Type B pancreatic cell (in vitro differentiated cells): ENCODE results near the gene PON2. TPM values are rescaled to one million over a fixed set of nuclear protein-coding genes. Genes with fewer than 3 reads are reported as not detected.

Experiments
- DNase-seq: peaks from one replicate; pipeline ENCODE4 v3.0.0; 2021; ENCODE audit warnings: mixed read lengths; ENCODE audit not compliant: unreplicated experiment; ENCODE audit errors: extremely low spot score
- H3K27ac Mint-ChIP-seq: 2 replicates; pipeline ENCODE4 v1.8.0; 2021; ENCODE audit warnings: mild to moderate bottlenecking, mixed read lengths
- H3K27me3 Mint-ChIP-seq: 2 replicates; pipeline ENCODE4 v1.8.0; 2021; ENCODE audit warnings: mixed read lengths
- H3K36me3 Mint-ChIP-seq: 2 replicates; pipeline ENCODE4 v1.8.0; 2021; ENCODE audit warnings: mixed read lengths
- H3K4me1 Mint-ChIP-seq: one replicate; pipeline ENCODE4 v1.8.0; 2021; ENCODE audit warnings: mixed read lengths; ENCODE audit not compliant: unreplicated experiment
- H3K4me3 Mint-ChIP-seq: 2 replicates; pipeline ENCODE4 v1.8.0; 2021; ENCODE audit warnings: mild to moderate bottlenecking, mixed read lengths
- H3K9me3 Mint-ChIP-seq: 2 replicates; pipeline ENCODE4 v1.8.0; 2021; ENCODE audit warnings: mixed read lengths
- total RNA-seq: library from RNA; stranded (reverse); gene quantifications from 2 replicates; pipeline ENCODE4 v1.2.1, GENCODE V29; 2021; ENCODE audit warnings: low replicate concordance
- TF ChIP-seq, protein P1 (sequence below): fragments of 200-600 bp; sonication (generic); conservative IDR thresholded peaks from 2 replicates; pipeline ENCODE4 v1.5.0; 2021; ENCODE audit warnings: antibody characterized with exemption, mild to moderate bottlenecking

The PON2 gene
- total RNA-seq, 1 donor from 2014 or later: 79.2 TPM

DNA sequence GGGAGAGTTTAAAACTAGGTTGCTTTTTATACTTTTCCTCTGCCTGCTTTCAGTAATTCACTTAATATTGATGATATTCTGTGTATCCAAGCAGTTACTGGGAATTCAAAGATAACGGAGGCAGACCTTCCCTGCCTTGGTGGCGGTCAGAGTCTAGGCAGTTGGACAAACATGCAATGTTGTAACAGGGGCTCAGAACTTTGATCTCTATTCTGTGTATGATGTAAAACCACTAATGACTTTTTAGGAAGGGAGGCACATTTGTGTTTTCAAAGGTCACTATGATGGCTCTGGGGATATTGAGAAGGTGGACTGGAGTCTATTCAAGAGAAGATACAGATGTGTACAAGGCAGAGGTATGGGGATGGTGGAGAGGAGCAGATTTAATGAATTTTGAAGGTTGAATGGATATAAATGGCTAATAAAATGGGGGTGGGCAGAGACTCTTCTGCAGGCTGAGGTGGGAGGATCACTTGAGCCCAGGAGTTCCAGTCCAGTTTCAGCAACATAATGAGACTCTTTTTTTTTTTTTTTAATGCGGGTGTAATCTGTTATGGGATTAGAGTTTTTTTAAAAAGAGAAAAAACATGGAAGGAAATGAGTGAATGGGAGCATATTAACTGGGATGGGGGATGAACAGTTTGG lies 5.7 kb upstream of the PON2 start:
- H3K4me1 Mint-ChIP-seq: peaks cover 20% of the 10 kb centered on the region
- no peak for DNase-seq
- TF ChIP-seq, protein P1, sequence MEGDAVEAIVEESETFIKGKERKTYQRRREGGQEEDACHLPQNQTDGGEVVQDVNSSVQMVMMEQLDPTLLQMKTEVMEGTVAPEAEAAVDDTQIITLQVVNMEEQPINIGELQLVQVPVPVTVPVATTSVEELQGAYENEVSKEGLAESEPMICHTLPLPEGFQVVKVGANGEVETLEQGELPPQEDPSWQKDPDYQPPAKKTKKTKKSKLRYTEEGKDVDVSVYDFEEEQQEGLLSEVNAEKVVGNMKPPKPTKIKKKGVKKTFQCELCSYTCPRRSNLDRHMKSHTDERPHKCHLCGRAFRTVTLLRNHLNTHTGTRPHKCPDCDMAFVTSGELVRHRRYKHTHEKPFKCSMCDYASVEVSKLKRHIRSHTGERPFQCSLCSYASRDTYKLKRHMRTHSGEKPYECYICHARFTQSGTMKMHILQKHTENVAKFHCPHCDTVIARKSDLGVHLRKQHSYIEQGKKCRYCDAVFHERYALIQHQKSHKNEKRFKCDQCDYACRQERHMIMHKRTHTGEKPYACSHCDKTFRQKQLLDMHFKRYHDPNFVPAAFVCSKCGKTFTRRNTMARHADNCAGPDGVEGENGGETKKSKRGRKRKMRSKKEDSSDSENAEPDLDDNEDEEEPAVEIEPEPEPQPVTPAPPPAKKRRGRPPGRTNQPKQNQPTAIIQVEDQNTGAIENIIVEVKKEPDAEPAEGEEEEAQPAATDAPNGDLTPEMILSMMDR: no peak
- no peaks in the 10 kb centered on the region for H3K36me3 Mint-ChIP-seq
- peak overlapping the region; percentile 58 for H3K27ac Mint-ChIP-seq
- peak overlapping the region; percentile 25 for H3K4me3 Mint-ChIP-seq
- no peaks in the 10 kb centered on the region for H3K27me3 Mint-ChIP-seq
- no peaks in the 10 kb centered on the region for H3K9me3 Mint-ChIP-seq

DNA sequence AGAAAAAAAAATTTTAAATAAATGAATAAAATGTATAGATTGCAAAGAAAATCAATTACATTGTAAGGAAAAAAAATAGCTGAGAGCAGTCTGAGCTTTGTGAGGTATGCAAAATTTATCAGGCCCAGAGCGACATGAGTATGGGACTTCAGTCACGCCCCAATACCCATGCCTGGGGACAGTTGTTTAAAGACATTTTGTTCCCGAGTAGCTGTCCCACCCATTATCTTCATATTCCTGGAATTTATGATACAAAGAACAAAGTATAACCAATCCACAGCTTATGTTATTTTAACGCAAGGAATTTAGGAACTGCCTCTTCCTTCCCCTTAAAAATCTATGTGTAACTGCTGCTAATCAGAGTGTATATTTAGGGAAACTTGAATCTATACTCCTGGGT lies 1.6 kb upstream of the PON2 start:
- H3K4me1 Mint-ChIP-seq: peaks cover 35% of the 10 kb centered on the region
- H3K36me3 Mint-ChIP-seq: peaks cover 12% of the 10 kb centered on the region
- DNase-seq: no peak
- peak overlapping the region; percentile 72 for H3K27ac Mint-ChIP-seq
- no peak overlapping the region for H3K4me3 Mint-ChIP-seq
- H3K9me3 Mint-ChIP-seq: peaks cover 3% of the 10 kb centered on the region
- H3K27me3 Mint-ChIP-seq: no peaks in the 10 kb centered on the region
- TF ChIP-seq, protein P1: no peak

DNA sequence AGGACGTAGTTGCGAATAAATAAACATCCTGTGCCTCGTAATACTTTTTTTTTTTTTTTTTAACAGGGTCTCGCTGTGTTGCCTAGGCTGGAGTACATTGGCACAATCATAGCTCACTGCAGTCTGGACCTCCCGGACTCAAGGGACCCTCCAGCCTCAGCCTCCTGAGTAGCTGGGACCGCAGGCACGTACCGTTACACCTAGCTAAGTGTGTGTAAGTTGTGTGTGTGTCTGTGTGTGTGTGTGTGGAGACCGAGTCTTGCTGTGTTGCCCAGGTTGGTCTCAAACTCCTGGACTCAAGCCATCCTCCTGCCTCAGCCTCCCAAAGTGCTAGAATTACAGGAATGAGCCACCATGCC lies 573 bp upstream of the PON2 start:
- DNase-seq: no peak
- peaks cover 32% of the 10 kb centered on the region for H3K4me1 Mint-ChIP-seq
- peaks cover 3% of the 10 kb centered on the region for H3K9me3 Mint-ChIP-seq
- no peaks in the 10 kb centered on the region for H3K27me3 Mint-ChIP-seq
- peak overlapping the region; percentile 95 for H3K27ac Mint-ChIP-seq
- TF ChIP-seq, protein P1: no peak
- H3K36me3 Mint-ChIP-seq: peaks cover 16% of the 10 kb centered on the region
- H3K4me3 Mint-ChIP-seq: peak overlapping the region; percentile 90

DNA sequence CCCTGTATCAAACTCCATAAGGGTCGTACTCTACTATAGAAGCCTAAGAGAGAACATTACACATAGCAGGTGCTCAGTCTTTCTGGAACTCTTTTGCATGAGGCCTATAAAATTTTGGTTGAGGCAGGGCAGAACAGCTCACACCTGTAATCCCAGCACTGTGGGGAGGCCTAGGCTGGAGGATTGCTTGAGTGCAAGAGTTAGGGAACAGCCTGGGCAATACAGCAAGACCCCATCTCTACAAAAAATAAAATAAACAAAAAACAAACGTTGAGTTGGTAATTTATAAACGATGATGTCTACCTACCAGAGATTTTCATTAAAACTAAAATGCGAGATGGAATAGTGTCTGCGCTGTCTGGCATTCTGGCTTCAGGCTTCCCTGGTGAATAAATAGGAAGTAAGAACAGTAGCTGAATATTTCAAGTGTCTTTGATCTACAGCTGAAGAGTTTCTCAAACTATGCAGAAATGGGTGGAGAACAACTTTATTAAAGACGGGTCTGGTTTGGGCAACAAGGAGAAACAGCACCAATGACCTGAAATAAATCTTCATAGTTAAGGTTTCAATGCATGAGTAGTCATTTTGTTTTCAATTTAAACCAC lies 774 bp downstream of the PON2 start:
- peak overlapping the region; percentile 86 for H3K4me3 Mint-ChIP-seq
- TF ChIP-seq, protein P1: no peak
- H3K27ac Mint-ChIP-seq: peak overlapping the region; percentile 88
- peaks cover 3% of the 10 kb centered on the region for H3K9me3 Mint-ChIP-seq
- H3K36me3 Mint-ChIP-seq: peaks cover 22% of the 10 kb centered on the region
- DNase-seq: no peak
- peaks cover 28% of the 10 kb centered on the region for H3K4me1 Mint-ChIP-seq
- H3K27me3 Mint-ChIP-seq: no peaks in the 10 kb centered on the region

DNA sequence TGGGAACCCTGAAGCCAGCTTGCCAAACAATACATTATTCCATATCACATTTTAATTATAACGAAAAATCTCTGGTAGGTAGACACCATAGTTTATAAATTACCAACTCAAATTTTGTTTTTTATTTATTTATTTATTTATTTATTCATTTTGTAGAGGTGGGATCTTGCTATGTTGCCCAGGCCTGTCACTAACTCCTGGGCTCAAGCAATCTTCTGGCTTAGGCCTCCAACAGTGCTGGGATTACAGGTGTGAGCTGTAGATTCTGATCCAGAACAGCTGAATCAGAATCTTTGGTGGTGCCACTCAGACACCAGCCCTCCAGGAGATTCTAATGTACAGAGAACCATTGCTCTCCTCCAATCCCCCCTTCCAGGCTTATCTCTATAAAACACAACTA lies 1.7 kb downstream of the PON2 start:
- Mint-ChIP-seq H3K4me1 (peaks cover 23% of the 10 kb centered on the region), H3K9me3 (peaks cover 3% of the 10 kb centered on the region), H3K4me3 (no peak overlapping the region), H3K27me3 (no peaks in the 10 kb centered on the region), H3K27ac (no peak overlapping the region), H3K36me3 (peaks cover 22% of the 10 kb centered on the region)
- TF ChIP-seq, protein P1: no peak
- no peak for DNase-seq
